Activated naive CD4-positive, alpha-beta T cell treated with anti-CD3 and anti-CD28 coated beads, Interleukin-2, amount 50 U/mL, for 72 hours (primary cell): ENCODE measurements around the gene TACC2. TPM values are rescaled to one million over a fixed set of nuclear protein-coding genes. Genes with fewer than 3 reads are reported as not detected.

Experiments
- ATAC-seq, 2 donors: fragments of 150-1000 bp; cut with Tn5 transposase; 2 replicates each; pipeline ENCODE4 v1.10.0; 2021; ENCODE audit warnings: mild to moderate bottlenecking in 2 of 2, moderate library complexity in 2 of 2
- DNase-seq, 2 donors: peaks; one replicate each; pipeline ENCODE4 v3.0.0; 2021 to 2022; ENCODE audit warnings: low spot score in 2 of 2
- H3K27ac Mint-ChIP-seq, 2 donors: one replicate each; pipeline ENCODE4 v1.8.0; 2022; ENCODE audit warnings: mild to moderate bottlenecking in 2 of 2, mixed read lengths in 2 of 2
- H3K36me3 Mint-ChIP-seq, 2 donors: one replicate each; pipeline ENCODE4 v1.8.0; 2022; ENCODE audit warnings: mixed read lengths in 2 of 2
- H3K9me3 Mint-ChIP-seq, 2 donors: one replicate each; pipeline ENCODE4 v1.8.0; 2022; ENCODE audit warnings: mixed read lengths in 2 of 2
- total RNA-seq, 2 donors: library from RNA; stranded (reverse); gene quantifications; one replicate each; pipeline ENCODE4 v1.2.3, GENCODE V29; 2022

Gene TACC2
- total RNA-seq, 2 donors from 2014 or later, result not detected

DNA sequence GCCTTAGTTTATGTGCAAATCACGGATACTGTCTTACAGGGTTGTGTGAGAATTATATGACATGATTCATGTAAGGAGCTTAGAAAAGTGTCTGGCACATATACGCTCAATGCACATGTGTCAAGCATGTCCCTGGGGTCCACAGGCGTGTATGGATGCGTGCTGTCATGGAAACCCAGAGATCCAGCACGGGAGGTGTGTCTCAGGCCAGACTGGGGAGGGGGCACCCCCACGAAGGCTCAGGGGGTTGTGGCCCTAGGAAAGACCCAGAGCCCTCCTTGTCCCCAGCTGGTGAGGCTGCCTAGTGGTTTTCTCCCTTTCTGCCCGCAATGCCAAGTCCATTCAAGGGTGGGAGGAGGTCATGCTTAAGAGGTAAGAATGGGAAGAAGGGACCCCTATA is 291.2 kb downstream of the TACC2 start:
- DNase-seq (no peak), ATAC-seq (no peak)
- Mint-ChIP-seq H3K36me3 (no peaks in the 10 kb centered on the region), H3K9me3 (no peaks in the 10 kb centered on the region), H3K27ac (no peak overlapping the region)

DNA sequence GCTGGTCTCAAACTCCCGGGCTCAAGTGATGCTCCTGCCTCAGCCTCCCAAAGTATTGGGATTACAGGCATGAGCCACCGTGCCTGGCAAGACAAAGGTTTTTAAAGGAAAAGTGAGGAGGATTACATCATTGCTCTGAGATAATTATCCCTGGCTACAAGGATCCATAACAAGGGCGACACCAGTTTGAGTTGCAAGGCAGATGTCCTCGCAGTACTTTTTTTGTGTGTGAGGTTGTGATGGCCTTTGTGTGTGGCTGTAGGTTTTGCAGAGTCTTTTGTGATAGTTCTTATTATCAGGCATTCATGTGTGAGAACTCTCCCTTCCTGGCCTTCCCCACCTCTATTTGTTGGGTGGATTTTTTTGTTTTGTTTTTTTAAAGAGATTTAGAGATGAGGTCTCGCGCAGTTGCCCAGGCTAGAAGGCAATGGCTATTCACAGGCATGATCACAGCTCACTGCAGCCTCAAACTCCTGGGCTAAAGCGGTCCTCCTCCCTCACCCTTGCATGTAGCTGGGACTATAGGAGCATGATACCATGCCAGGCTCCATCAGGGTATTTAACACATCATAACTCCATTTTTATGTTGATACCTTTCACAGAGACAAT is 292.2 kb downstream of the TACC2 start:
- ATAC-seq (no peak), DNase-seq (no peak)
- H3K36me3 Mint-ChIP-seq, result no peaks in the 10 kb centered on the region
- H3K27ac Mint-ChIP-seq, result no peak overlapping the region
- no peaks in the 10 kb centered on the region for H3K9me3 Mint-ChIP-seq

- H3K27ac Mint-ChIP-seq, result no peak overlapping the region
- DNase-seq, result no peak
- no peaks in the 10 kb centered on the region for H3K9me3 Mint-ChIP-seq
- no peaks in the 10 kb centered on the region for H3K36me3 Mint-ChIP-seq
- ATAC-seq, result no peak
Observed at GRCh38 chr10:122281751-122282150, 292.8 kb downstream of the TACC2 start.

- ATAC-seq, result peak in 1 of 2 donors; percentile 59
- H3K27ac Mint-ChIP-seq, result no peak overlapping the region
- DNase-seq, result no peak
- no peaks in the 10 kb centered on the region for H3K36me3 Mint-ChIP-seq
- no peaks in the 10 kb centered on the region for H3K9me3 Mint-ChIP-seq
Observed at GRCh38 chr10:122282253-122282671, 293.3 kb downstream of the TACC2 start.

- DNase-seq (no peak), ATAC-seq (no peak)
- H3K9me3 Mint-ChIP-seq, result no peaks in the 10 kb centered on the region
- no peaks in the 10 kb centered on the region for H3K36me3 Mint-ChIP-seq
- no peak overlapping the region for H3K27ac Mint-ChIP-seq
Observed at GRCh38 chr10:122282909-122283308, 293.9 kb downstream of the TACC2 start.

- DNase-seq (no peak), ATAC-seq (no peak)
- no peaks in the 10 kb centered on the region for H3K36me3 Mint-ChIP-seq
- no peak overlapping the region for H3K27ac Mint-ChIP-seq
- no peaks in the 10 kb centered on the region for H3K9me3 Mint-ChIP-seq
Observed at GRCh38 chr10:122285506-122286444, 296.8 kb downstream of the TACC2 start.

- DNase-seq (no peak), ATAC-seq (peak in 1 of 2 donors; percentile 34)
- H3K27ac Mint-ChIP-seq, result no peak overlapping the region
- H3K9me3 Mint-ChIP-seq, result no peaks in the 10 kb centered on the region
- H3K36me3 Mint-ChIP-seq, result no peaks in the 10 kb centered on the region
Observed at GRCh38 chr10:122286867-122287266, 297.9 kb downstream of the TACC2 start.

- H3K36me3 Mint-ChIP-seq, result no peaks in the 10 kb centered on the region
- H3K27ac Mint-ChIP-seq, result no peak overlapping the region
- no peaks in the 10 kb centered on the region for H3K9me3 Mint-ChIP-seq
- ATAC-seq, result no peak
- DNase-seq, result no peak
Observed at GRCh38 chr10:122287570-122287969, 298.6 kb downstream of the TACC2 start.

DNA sequence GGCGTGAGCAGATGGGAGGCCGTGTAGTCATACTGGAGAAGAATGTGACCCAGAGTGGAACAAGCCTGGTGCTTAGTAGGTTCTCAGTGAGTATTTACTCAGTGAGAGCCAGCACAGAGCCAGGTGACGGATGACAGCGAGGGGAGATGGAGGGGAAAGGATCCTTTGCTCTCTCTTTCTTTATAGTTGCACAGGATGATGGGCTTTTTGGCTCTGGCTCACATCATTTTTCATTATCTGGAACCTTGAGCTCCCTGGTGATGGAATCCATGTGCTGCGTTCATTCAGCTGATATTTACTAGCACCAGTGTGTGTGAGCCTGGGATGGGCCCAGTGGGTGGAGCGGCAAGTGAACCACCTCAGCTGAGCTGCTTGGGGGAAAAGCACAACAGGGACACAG is 299.3 kb downstream of the TACC2 start:
- ATAC-seq (no peak), DNase-seq (no peak)
- no peaks in the 10 kb centered on the region for H3K36me3 Mint-ChIP-seq
- H3K27ac Mint-ChIP-seq, result no peak overlapping the region
- no peaks in the 10 kb centered on the region for H3K9me3 Mint-ChIP-seq

- Mint-ChIP-seq H3K27ac (no peak overlapping the region), H3K36me3 (no peaks in the 10 kb centered on the region), H3K9me3 (no peaks in the 10 kb centered on the region)
- DNase-seq (no peak), ATAC-seq (no peak)
Observed at GRCh38 chr10:122288917-122289316, 300.0 kb downstream of the TACC2 start.

DNA sequence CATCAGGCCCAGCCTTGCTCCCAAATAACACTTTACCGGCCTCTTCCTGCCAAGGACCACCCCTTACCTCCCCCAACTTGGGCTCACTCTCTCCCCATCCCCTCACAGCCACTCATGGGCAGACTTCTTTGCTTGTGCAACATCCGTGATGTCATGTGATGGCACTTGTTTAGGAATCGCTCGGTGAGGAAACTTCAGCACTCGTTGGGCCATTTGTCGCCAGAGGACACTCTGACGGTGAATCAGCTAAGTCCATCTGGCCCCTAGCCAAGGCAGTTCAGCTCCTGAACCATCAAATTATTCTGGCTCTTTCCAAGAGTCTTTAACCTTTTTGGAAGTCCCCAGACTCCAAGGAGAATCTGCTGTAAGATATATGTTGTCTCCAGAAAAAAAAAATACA is 301.4 kb downstream of the TACC2 start:
- no peak for DNase-seq
- Mint-ChIP-seq H3K36me3 (no peaks in the 10 kb centered on the region), H3K27ac (no peak overlapping the region), H3K9me3 (no peaks in the 10 kb centered on the region)
- no peak for ATAC-seq

DNA sequence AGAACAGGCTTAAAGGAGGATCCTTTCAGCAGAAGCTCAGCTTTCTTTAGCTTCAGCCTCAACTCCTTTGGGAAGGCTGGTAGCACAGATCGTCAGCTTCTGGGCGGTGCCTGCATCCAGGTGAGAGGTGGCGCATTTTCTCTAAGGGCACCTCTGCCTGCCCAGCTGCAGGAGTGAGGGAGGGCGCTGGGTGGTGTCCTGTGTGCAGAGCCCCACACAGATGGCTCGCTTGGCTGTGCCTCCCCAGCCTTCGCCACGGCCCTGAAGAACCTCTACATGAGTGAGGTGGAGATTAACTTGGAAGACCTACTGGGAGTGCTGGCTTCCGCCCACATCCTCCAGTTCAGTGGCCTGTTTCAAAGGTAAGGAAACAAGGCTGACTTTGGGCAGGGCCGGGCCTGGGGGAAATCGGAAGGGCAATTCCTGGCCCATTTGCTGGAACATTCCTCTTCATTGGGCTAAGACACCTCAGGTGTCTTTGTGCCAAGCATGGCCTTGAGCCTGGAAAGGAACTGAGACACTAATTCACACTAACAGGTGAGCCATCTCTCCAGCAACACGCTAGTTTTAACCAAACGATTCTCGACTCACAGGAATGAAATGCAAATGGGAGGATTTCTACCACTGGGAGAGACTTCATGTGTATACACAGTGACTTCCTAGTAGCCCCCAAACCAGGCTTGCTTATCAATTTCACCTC is 302.0 kb downstream of the TACC2 start:
- H3K9me3 Mint-ChIP-seq, result no peaks in the 10 kb centered on the region
- no peak overlapping the region for H3K27ac Mint-ChIP-seq
- no peak for ATAC-seq
- no peaks in the 10 kb centered on the region for H3K36me3 Mint-ChIP-seq
- DNase-seq, result no peak

GRCh38 chr10:122291739-122292138 is 302.8 kb downstream of the TACC2 start:
- ATAC-seq (no peak), DNase-seq (no peak)
- H3K9me3 Mint-ChIP-seq, result no peaks in the 10 kb centered on the region
- no peaks in the 10 kb centered on the region for H3K36me3 Mint-ChIP-seq
- no peak overlapping the region for H3K27ac Mint-ChIP-seq

DNA sequence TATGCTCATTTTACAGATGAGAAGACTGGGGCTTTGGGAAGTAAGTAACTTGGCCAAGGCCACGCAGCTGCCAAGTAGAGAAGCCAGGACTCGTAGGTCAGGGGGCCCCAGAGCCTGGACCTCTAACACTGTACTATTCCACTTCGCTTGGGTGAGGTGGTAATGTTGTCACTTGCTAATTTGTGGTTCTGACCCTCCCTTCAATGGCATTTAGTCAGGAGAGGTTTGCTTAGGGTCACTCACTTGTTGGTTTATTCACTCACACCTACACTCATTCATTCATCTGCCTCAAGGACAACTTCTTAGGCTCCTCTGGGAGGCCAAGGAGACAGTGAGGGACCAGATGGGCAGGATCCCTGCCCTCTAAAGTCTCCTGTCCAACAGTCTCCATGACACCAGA is 303.4 kb downstream of the TACC2 start:
- no peaks in the 10 kb centered on the region for H3K9me3 Mint-ChIP-seq
- no peaks in the 10 kb centered on the region for H3K36me3 Mint-ChIP-seq

GRCh38 chr10:122293156-122293960 is 304.4 kb downstream of the TACC2 start:
- Mint-ChIP-seq H3K27ac (peak overlapping the region in 1 of 2 donors; percentile 26), H3K9me3 (no peaks in the 10 kb centered on the region), H3K36me3 (no peaks in the 10 kb centered on the region)
- no peak for DNase-seq
- peak; percentile 37 to 85 for ATAC-seq

More for the DNA sequence above, 303.4 kb downstream of the TACC2 start:
- no peak for ATAC-seq
- no peak overlapping the region for H3K27ac Mint-ChIP-seq
- DNase-seq, result no peak

DNA sequence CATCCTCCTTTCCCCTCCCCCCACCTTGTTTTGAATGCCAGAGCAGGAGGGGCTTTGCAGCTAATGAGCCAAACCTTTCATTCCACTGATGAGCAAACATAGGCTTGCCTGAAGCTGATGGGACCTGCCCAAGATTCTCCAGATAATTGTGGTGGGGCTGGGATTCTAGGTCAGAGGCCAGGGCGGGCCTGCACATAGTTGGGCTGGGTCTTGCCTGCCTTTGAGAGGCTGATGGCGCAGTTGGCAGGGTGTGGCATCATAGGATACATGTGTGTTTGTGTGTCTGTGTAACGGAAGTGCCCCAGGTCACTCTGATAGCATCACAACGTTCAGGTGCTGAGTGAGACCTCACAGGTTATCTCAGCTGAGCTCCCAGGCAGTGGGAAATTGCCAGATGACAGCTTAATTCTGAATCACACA is 305.0 kb downstream of the TACC2 start:
- no peak for ATAC-seq
- Mint-ChIP-seq H3K36me3 (no peaks in the 10 kb centered on the region), H3K9me3 (no peaks in the 10 kb centered on the region), H3K27ac (no peak overlapping the region)
- DNase-seq, result no peak
